Ishikawa (cell line): Measurements from ENCODE around the gene RBM25.

Source experiments
- EP300 ChIP-seq: IDR thresholded peaks from 2 replicates; pipeline ENCODE4 v1.6.1; 2012; ENCODE audit warnings: borderline replicate concordance
- FOXM1 ChIP-seq: IDR thresholded peaks from 2 replicates; pipeline ENCODE4 v1.6.1; 2012; ENCODE audit warnings: low read depth, borderline replicate concordance
- MAX ChIP-seq: IDR thresholded peaks from 2 replicates; pipeline ENCODE4 v1.6.1; 2012
- NFIC ChIP-seq: IDR thresholded peaks from 2 replicates; pipeline ENCODE4 v1.6.1; 2012
- REST ChIP-seq: IDR thresholded peaks from 2 replicates; pipeline ENCODE4 v1.6.1; 2012; ENCODE audit warnings: low read depth, mild to moderate bottlenecking
- TAF1 ChIP-seq: IDR thresholded peaks from 2 replicates; pipeline ENCODE4 v1.6.1; 2012; ENCODE audit warnings: low read depth, mild to moderate bottlenecking
- TCF12 ChIP-seq: IDR thresholded peaks from 2 replicates; pipeline ENCODE4 v1.6.1; 2012; ENCODE audit warnings: low read depth
- TEAD4 ChIP-seq: IDR thresholded peaks from 2 replicates; pipeline ENCODE4 v1.6.1; 2012
- YY1 ChIP-seq: IDR thresholded peaks from 2 replicates; pipeline ENCODE4 v1.6.1; 2012; ENCODE audit warnings: low read depth
- ZBTB7A ChIP-seq: IDR thresholded peaks from 2 replicates; pipeline ENCODE4 v1.6.1; 2012; ENCODE audit warnings: low read depth

- TF ChIP-seq EP300 (no peak), NFIC (no peak), YY1 (no peak), MAX (no peak), ZBTB7A (no peak), TAF1 (no peak), FOXM1 (no peak), TEAD4 (no peak), TCF12 (no peak), REST (no peak)
Observed at GRCh38 chr14:73125746-73126145, 67.4 kb downstream of the RBM25 start.
